Keratinocyte (primary cell): ENCODE measurements around the gene SETD2. TPM values are rescaled to one million over a fixed set of nuclear protein-coding genes. Genes with fewer than 3 reads are reported as not detected.
A peak's percentile ranks its signal among the peaks of the same experiment; 100 is the strongest.

Experiments
- DNase-seq: peaks from one replicate; pipeline ENCODE4 v3.0.0-alpha.2; 2011; ENCODE audit warnings: low read depth, missing footprints, low spot score
- FAIRE-seq: peaks from 2 replicates; lab custom pipeline; 2011; peaks lifted over from hg19 to GRCh38; lab: Jason Lieb, UNC
- H2AFZ ChIP-seq: 2 replicates; pipeline ENCODE4 v1.6.0; 2012; ENCODE audit warnings: low read length, control low read depth, inconsistent platforms; ENCODE audit not compliant: control insufficient read depth
- H3K27ac ChIP-seq: 2 replicates; pipeline ENCODE4 v1.5.1; 2011; ENCODE audit warnings: low read length; ENCODE audit not compliant: control insufficient read depth, insufficient read depth
- H3K27me3 ChIP-seq: 3 replicates; pipeline ENCODE4 v1.6.0; 2011; ENCODE audit warnings: low read length; ENCODE audit not compliant: control insufficient read depth, insufficient read depth; ENCODE audit errors: extremely low read depth
- H3K36me3 ChIP-seq, 2 experiments: 2 replicates in 1 of 2; 3 replicates in 1 of 2; pipeline ENCODE4 v1.5.1; 2011; ENCODE audit warnings: low read length in 2 of 2, mild to moderate bottlenecking in 1 of 2; ENCODE audit not compliant: control insufficient read depth in 2 of 2, insufficient read depth in 2 of 2; ENCODE audit errors: extremely low read depth in 1 of 2
- H3K4me1 ChIP-seq: 3 replicates; pipeline ENCODE4 v1.5.1; 2011; ENCODE audit warnings: low read length; ENCODE audit not compliant: control insufficient read depth, insufficient read depth; ENCODE audit errors: extremely low read depth
- H3K4me2 ChIP-seq: 3 replicates; pipeline ENCODE4 v1.6.0; 2011; ENCODE audit warnings: low read depth, low read length; ENCODE audit not compliant: control insufficient read depth, insufficient read depth; ENCODE audit errors: extremely low read depth
- H3K4me3 ChIP-seq, 3 experiments: fragments of 200-600 bp in 1 of 3; sonication (generic) in 1 of 3; 2 replicates in 2 of 3; 3 replicates in 1 of 3; pipeline ENCODE4 v1.5.1; 2011 to 2016; ENCODE audit warnings: low read length in 3 of 3, mild to moderate bottlenecking in 3 of 3, control low read depth in 2 of 3, inconsistent platforms in 1 of 3, low read depth in 1 of 3, mixed read lengths in 1 of 3, mixed run types in 1 of 3, moderate library complexity in 1 of 3; ENCODE audit not compliant: control insufficient read depth in 2 of 3, insufficient read depth in 2 of 3; ENCODE audit errors: extremely low read depth in 1 of 3
- H3K79me2 ChIP-seq: 2 replicates; pipeline ENCODE4 v1.6.0; 2012; ENCODE audit warnings: low read length; ENCODE audit not compliant: control insufficient read depth, insufficient read depth
- H3K9ac ChIP-seq: 3 replicates; pipeline ENCODE4 v1.6.0; 2011; ENCODE audit warnings: low read length; ENCODE audit not compliant: control insufficient read depth, insufficient read depth; ENCODE audit errors: extremely low read depth
- H3K9me1 ChIP-seq: 3 replicates; pipeline ENCODE4 v1.6.0; 2011; ENCODE audit warnings: low read length; ENCODE audit not compliant: control insufficient read depth, insufficient read depth; ENCODE audit errors: extremely low read depth
- H3K9me3 ChIP-seq: 2 replicates; pipeline ENCODE4 v1.5.1; 2012; ENCODE audit warnings: low read depth, low read length; ENCODE audit not compliant: control insufficient read depth
- H4K20me1 ChIP-seq: 3 replicates; pipeline ENCODE4 v1.6.0; 2011; ENCODE audit warnings: low read length; ENCODE audit not compliant: control insufficient read depth, insufficient read depth; ENCODE audit errors: extremely low read depth
- EZH2 ChIP-seq: IDR thresholded peaks from one replicate; pipeline ENCODE4 v1.6.1; 2012; ENCODE audit warnings: inconsistent platforms, mild to moderate bottlenecking, low read length, moderate library complexity
- dilution Hi-C: fragments of 300-500 bp; cut with MboI; formaldehyde crosslinking; loops from one replicate; pipeline ENCODE4 v1.7.0; 2020; ENCODE audit warnings: low sequenced_read_pairs; ENCODE audit not compliant: extremely low pct_ligation_motif_present
- polyA plus RNA-seq, 5 experiments: library from polyadenylated mRNA; depleted of rRNA in 3 of 5; stranded (reverse) in 3 of 5; stranded (forward) in 1 of 5; unstranded in 1 of 5; fragments of >200 nt; gene quantifications; 1 replicate in 1 of 5; 2 replicates in 3 of 5; 3 replicates in 1 of 5; pipeline versions ENCODE4 v1.2.1 to v1.2.3, GENCODE V29; 2011 to 2012; ENCODE audit warnings: missing spikeins in 2 of 5, low read depth in 1 of 5, low replicate concordance in 1 of 5
- TF ChIP-seq, protein P1 (sequence below), 3 experiments: IDR thresholded peaks in 1 of 3; conservative IDR thresholded peaks in 1 of 3; optimal IDR thresholded peaks in 1 of 3; 2 replicates in 2 of 3; 3 replicates in 1 of 3; pipeline versions ENCODE3 to v1.5.1; 2011; ENCODE audit warnings: low read length in 3 of 3, mild to moderate bottlenecking in 3 of 3, moderate library complexity in 2 of 3, control low read depth in 1 of 3, inconsistent platforms in 1 of 3; ENCODE audit not compliant: insufficient read depth in 2 of 3; ENCODE audit errors: extremely low read depth in 1 of 3

Gene SETD2
- polyA plus RNA-seq, 1 donor (not counting 4 experiments of a cell fraction or from before 2014, with no cell fraction given) = 23.3 TPM

GRCh38 chr3:47020311-47020710 is 143.6 kb downstream of the SETD2 start:
- Histone ChIP-seq H3K9ac (no peak overlapping the region), H4K20me1 (peaks cover 7% of the 10 kb centered on the region), H3K27ac (no peak overlapping the region), H3K9me1 (no peaks in the 10 kb centered on the region), H3K4me2 (no peak overlapping the region), H3K79me2 (peaks cover 18% of the 10 kb centered on the region), H3K4me1 (peaks cover 20% of the 10 kb centered on the region), H3K36me3 (peaks cover 5 to 27% of the 10 kb centered on the region in 2 experiments), H2AFZ (no peak overlapping the region), H3K27me3 (no peaks in the 10 kb centered on the region), H3K4me3 (no peak overlapping the region), H3K9me3 (no peaks in the 10 kb centered on the region)
- TF ChIP-seq EZH2 = no peak
- TF ChIP-seq, protein P1, sequence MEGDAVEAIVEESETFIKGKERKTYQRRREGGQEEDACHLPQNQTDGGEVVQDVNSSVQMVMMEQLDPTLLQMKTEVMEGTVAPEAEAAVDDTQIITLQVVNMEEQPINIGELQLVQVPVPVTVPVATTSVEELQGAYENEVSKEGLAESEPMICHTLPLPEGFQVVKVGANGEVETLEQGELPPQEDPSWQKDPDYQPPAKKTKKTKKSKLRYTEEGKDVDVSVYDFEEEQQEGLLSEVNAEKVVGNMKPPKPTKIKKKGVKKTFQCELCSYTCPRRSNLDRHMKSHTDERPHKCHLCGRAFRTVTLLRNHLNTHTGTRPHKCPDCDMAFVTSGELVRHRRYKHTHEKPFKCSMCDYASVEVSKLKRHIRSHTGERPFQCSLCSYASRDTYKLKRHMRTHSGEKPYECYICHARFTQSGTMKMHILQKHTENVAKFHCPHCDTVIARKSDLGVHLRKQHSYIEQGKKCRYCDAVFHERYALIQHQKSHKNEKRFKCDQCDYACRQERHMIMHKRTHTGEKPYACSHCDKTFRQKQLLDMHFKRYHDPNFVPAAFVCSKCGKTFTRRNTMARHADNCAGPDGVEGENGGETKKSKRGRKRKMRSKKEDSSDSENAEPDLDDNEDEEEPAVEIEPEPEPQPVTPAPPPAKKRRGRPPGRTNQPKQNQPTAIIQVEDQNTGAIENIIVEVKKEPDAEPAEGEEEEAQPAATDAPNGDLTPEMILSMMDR (optimal IDR thresholded peaks at IDR 0.05 in 1 of 3, IDR thresholded peaks at IDR 0.05 in 1 of 3, conservative IDR thresholded peaks at IDR 0.05 in 1 of 3; ENCODE audit: extremely low read depth in 1 of 3, insufficient read depth in 2 of 3, low read length in 3 of 3) = no peak
- no peak for DNase-seq
- no peak for FAIRE-seq
- dilution Hi-C loops = no loop called here

DNA sequence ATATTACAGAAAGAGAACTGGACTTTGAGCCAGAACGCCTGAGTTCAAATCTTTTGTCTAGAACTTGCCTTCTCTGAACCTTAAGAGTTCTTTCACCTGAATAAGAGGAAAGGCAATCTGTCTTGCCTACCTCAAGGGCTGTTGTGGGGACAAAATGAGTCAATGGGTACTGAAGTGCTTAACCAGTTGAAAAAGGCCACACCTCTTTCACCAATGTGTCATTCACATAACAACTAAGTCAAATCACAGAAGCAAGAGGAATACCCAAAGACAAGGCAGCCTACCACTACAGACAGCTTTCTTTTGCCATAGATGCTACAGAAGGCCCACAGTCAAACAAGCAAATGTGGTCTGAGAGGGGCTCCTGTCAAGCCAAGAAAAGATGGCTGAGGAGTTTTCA is 144.7 kb downstream of the SETD2 start:
- Histone ChIP-seq H3K4me3 (no peak overlapping the region), H3K9me3 (no peaks in the 10 kb centered on the region), H3K9me1 (no peaks in the 10 kb centered on the region), H3K4me1 (peaks cover 20% of the 10 kb centered on the region), H3K36me3 (peaks cover 6 to 23% of the 10 kb centered on the region in 2 experiments), H3K9ac (no peak overlapping the region), H3K27ac (no peak overlapping the region), H3K4me2 (no peak overlapping the region), H2AFZ (no peak overlapping the region), H3K27me3 (no peaks in the 10 kb centered on the region), H4K20me1 (peaks cover 4% of the 10 kb centered on the region), H3K79me2 (peaks cover 9% of the 10 kb centered on the region)
- TF ChIP-seq, protein P1 (optimal IDR thresholded peaks at IDR 0.05 in 1 of 3, IDR thresholded peaks at IDR 0.05 in 1 of 3, conservative IDR thresholded peaks at IDR 0.05 in 1 of 3; ENCODE audit: extremely low read depth in 1 of 3, insufficient read depth in 2 of 3, low read length in 3 of 3) = no peak
- TF ChIP-seq EZH2 = no peak
- dilution Hi-C loops = no loop called here
- DNase-seq (no peak), FAIRE-seq (peak; percentile 46)
